ENCODE results near the gene PALD1. TPM values are rescaled to one million over a fixed set of nuclear protein-coding genes. Genes with fewer than 3 reads are reported as not detected.

PALD1 gene
- total RNA-seq, 4 donors from 2014 or later, result 10.4 to 19.1 (median 12.8) TPM

DNA sequence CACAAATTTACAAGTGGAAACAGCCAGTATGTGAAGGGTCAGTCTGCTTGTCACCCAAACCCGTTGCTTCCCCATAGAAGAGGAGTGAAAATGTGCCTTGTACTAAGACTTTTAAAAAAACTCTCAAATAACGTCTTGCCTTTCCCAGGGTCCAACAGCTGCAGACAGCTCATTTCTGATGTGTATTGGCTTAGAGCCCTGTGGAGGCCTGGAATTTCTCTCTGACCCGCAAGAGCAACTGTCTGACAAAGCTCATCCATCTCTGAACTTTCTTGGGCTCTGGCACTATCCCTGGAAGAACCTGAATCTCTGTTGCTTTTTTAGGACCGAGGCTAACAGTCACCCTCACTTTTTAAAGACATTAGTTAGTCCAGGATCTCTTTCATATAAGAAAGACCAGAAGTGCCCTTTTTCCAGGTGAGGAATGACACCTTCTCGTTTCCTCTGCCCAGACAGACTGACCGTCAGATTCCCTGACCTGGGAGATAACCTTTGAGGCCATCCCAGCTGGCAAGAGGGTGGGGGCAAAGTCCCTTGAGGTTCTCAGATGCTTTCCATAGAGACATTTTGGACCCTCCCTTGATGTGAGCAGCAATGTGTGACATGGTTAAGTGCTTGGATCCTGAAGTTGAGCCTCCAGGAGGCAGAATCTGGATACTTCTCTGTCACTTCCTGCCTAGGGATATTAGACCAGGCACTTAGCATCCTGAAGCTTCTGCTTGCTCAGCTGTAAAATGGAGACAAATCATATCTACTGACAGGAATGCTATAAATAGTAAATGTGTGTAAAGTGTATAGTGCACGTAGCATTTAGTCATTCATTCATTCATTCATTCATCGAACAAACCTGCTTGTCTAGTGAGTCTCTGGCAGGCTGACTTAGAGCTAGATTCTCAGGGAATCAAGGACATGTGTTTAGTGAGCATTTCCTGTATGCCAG is 32.6 kb upstream of the PALD1 start:
- H3K27me3 ChIP-seq, result peaks cover 0 to 18% (median 8%) of the 10 kb centered on the region in 4 donors
- peaks cover 11 to 41% (median 38%) of the 10 kb centered on the region in 4 donors for H3K4me1 ChIP-seq
- H3K4me3 ChIP-seq, result no peak overlapping the region
- DNase-seq (ENCODE audit: extremely low spot score), result no peak
- intact Hi-C loops (cut with DNase I), result no loop called here
- peak overlapping the region; percentile 64 to 71 (median 66) for H3K27ac ChIP-seq (replicated peaks in 1 of 4)
- H3K9me3 ChIP-seq, result no peaks in the 10 kb centered on the region
- TF ChIP-seq POLR2A (IDR thresholded peaks at IDR 0.05; ENCODE audit: low read depth), result no peak
- peak; percentile 44 to 66 for TF ChIP-seq POLR2AphosphoS5 (IDR thresholded peaks at IDR 0.05)
- no peaks in the 10 kb centered on the region for H3K36me3 ChIP-seq
- WGBS, result 32% methylated on average over 8 of the region's 8 CpGs

DNA sequence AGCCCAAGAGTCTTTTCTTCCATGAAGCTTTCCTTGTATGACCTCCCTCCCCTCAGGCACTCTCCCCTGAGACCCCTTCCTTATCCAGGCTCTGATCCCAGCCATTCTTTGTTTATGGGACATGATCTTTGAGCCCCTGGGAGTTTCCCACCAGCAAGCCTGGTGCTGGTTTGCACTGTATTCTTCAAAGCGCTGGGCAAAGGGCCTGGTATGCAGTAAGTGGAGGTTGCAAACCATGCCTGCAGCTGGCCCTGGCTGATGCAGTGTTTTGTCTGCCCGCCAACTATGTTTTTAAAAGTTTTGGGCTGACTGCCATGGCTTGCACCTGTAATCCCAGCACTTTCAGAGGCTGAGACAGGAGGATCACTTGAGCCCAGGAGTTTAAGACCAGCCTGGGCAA is 30.3 kb upstream of the PALD1 start:
- no peaks in the 10 kb centered on the region for H3K36me3 ChIP-seq
- no peak overlapping the region for H3K4me3 ChIP-seq
- H3K27me3 ChIP-seq, result no peaks in the 10 kb centered on the region
- TF ChIP-seq EP300 (IDR thresholded peaks at IDR 0.05), result no peak
- no peak for TF ChIP-seq POLR2A (IDR thresholded peaks at IDR 0.05; ENCODE audit: low read depth)
- TF ChIP-seq, protein P1, sequence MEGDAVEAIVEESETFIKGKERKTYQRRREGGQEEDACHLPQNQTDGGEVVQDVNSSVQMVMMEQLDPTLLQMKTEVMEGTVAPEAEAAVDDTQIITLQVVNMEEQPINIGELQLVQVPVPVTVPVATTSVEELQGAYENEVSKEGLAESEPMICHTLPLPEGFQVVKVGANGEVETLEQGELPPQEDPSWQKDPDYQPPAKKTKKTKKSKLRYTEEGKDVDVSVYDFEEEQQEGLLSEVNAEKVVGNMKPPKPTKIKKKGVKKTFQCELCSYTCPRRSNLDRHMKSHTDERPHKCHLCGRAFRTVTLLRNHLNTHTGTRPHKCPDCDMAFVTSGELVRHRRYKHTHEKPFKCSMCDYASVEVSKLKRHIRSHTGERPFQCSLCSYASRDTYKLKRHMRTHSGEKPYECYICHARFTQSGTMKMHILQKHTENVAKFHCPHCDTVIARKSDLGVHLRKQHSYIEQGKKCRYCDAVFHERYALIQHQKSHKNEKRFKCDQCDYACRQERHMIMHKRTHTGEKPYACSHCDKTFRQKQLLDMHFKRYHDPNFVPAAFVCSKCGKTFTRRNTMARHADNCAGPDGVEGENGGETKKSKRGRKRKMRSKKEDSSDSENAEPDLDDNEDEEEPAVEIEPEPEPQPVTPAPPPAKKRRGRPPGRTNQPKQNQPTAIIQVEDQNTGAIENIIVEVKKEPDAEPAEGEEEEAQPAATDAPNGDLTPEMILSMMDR (IDR thresholded peaks at IDR 0.05), result no peak
- no peak for TF ChIP-seq POLR2AphosphoS5 (IDR thresholded peaks at IDR 0.05)
- intact Hi-C loops (cut with DNase I), result no loop called here
- peaks cover 4 to 33% (median 29%) of the 10 kb centered on the region in 4 donors for H3K4me1 ChIP-seq
- no peak overlapping the region for H3K27ac ChIP-seq (replicated peaks in 1 of 4)
- 63% methylated on average over 2 of the region's 2 CpGs for WGBS
- no peak for DNase-seq (ENCODE audit: extremely low spot score)
- H3K9me3 ChIP-seq, result no peaks in the 10 kb centered on the region

DNA sequence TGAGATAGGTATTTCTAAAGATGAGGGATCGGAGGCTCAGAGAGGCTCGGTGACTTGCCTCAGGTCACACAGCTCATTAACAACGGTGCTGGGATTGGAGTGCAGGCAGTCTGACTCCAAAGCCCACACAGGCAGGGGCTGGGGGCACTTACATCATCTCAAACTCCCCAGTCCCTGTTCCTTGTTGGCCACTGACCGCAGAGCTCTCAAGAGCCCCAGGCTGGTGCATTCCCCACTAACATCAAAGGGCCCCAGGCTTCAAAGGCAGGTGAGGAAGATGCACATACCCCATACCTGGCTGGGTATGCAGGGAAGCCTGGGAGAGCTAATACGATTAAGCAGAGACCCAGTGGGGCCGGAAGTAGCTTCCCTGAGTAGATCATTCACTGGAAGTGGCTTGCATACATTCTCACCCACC is 23.3 kb upstream of the PALD1 start:
- Histone ChIP-seq H3K4me3 (no peak overlapping the region), H3K9me3 (no peaks in the 10 kb centered on the region), H3K36me3 (no peaks in the 10 kb centered on the region), H3K4me1 (peaks cover 20 to 27% (median 26%) of the 10 kb centered on the region in 4 donors), H3K27ac (replicated peaks in 1 of 4) (no peak overlapping the region), H3K27me3 (no peaks in the 10 kb centered on the region)
- no peak for TF ChIP-seq EP300 (IDR thresholded peaks at IDR 0.05)
- no peak for TF ChIP-seq POLR2AphosphoS5 (IDR thresholded peaks at IDR 0.05)
- TF ChIP-seq, protein P1 (IDR thresholded peaks at IDR 0.05), result no peak
- no peak for TF ChIP-seq POLR2A (IDR thresholded peaks at IDR 0.05; ENCODE audit: low read depth)
- intact Hi-C loops (cut with DNase I), result no loop called here
- no peak for DNase-seq (ENCODE audit: extremely low spot score)
- WGBS, result 80% methylated on average over 6 of the region's 6 CpGs

DNA sequence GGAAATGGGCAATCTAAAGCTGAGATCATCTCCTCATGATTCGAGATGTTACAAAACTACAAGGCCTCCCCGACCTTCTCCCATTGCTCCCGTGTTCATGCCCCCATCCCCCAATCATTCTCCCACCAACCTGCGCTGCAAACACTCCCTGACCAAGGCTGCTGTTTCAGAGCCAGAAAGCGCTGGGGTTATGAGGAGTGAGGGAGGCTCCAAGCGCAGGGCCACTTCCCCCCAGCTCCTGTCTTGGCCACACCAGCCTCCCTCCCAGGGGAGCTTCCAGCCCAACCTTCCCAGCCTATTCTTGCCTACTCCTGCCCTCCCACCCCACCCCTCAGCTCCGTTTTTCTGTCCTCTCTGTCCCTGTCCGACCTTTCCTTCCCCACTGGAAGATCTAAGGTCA is 22.4 kb upstream of the PALD1 start:
- no peaks in the 10 kb centered on the region for H3K36me3 ChIP-seq
- DNase-seq (ENCODE audit: extremely low spot score), result no peak
- no peaks in the 10 kb centered on the region for H3K9me3 ChIP-seq
- WGBS, result 69% methylated on average over 8 of the region's 8 CpGs
- peaks cover 20 to 31% (median 28%) of the 10 kb centered on the region in 4 donors for H3K4me1 ChIP-seq
- no peaks in the 10 kb centered on the region for H3K27me3 ChIP-seq
- no peak overlapping the region for H3K4me3 ChIP-seq
- H3K27ac ChIP-seq (replicated peaks in 1 of 4), result no peak overlapping the region
- intact Hi-C loops (cut with DNase I), result no loop called here
- no peak for TF ChIP-seq EP300 (IDR thresholded peaks at IDR 0.05)

DNA sequence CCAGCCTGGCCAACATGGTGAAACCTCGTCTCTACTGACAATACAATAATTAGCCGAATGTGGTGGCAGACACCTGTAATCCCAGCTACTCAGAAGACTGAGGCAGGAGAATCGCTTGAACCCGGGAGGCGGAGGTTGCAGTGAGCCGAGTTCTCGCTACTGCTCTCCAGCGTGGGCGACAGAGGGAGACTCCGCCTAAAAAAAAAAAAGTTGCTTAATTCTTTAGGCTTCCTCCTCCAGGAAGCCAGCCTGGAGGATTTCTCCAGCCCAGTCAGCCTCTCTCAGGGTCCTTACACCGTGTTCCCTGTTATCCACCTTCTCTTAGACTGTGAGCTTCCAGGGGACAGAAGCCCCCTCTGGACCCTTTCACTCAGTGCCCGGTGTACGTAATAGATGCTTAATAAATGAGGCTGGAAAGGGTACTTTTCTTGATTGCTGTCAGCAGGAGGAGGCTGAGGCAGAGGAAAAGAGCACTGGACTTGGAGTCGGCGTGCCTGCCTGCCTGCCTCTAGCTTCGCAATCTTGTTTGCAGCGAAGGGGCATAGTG is 20.7 kb upstream of the PALD1 start:
- Histone ChIP-seq H3K27me3 (no peaks in the 10 kb centered on the region), H3K4me1 (peaks cover 33 to 47% (median 44%) of the 10 kb centered on the region in 4 donors), H3K9me3 (no peaks in the 10 kb centered on the region), H3K4me3 (peak overlapping the region; percentile 52 to 55 (median 52)), H3K27ac (replicated peaks in 1 of 4) (peak overlapping the region; percentile 83 to 88 (median 86)), H3K36me3 (no peaks in the 10 kb centered on the region)
- DNase-seq (ENCODE audit: extremely low spot score), result no peak
- intact Hi-C loops (cut with DNase I), result no loop called here
- TF ChIP-seq EP300 (IDR thresholded peaks at IDR 0.05) (no peak), POLR2A (IDR thresholded peaks at IDR 0.05; ENCODE audit: low read depth) (no peak), POLR2AphosphoS5 (IDR thresholded peaks at IDR 0.05) (no peak)
- TF ChIP-seq, protein P1 (IDR thresholded peaks at IDR 0.05), result no peak
- WGBS, result 74% methylated on average over 10 of the region's 17 CpGs

Measured in esophagus muscularis mucosa (tissue), 4 donors.